ENCODE results near the gene TNFAIP8.

TNFAIP8 gene

GRCh38 chr5:119445544-119445943 lies 89.7 kb downstream of the TNFAIP8 start:
- Mint-ChIP-seq H3K27ac (no peak overlapping the region), H3K4me3 (no peak overlapping the region), H3K9me3 (no peaks in the 10 kb centered on the region), H3K36me3 (ENCODE audit: low read depth) (no peaks in the 10 kb centered on the region), H3K4me1 (ENCODE audit: low read depth) (no peaks in the 10 kb centered on the region), H3K27me3 (peaks cover 8% of the 10 kb centered on the region)

Data from stimulated activated naive CD8-positive, alpha-beta T cell treated with anti-CD3 and anti-CD28 coated beads, Interleukin-15, Interleukin-2, amounts not matched to agents 100 ng/mL and 50 ng/mL, for 24 hours (primary cell).